ENCODE measurements around the gene ARHGAP24.

GRCh38 chr4:85862896-85863295, 387.9 kb downstream of the ARHGAP24 start:
- TF ChIP-seq, protein P1, sequence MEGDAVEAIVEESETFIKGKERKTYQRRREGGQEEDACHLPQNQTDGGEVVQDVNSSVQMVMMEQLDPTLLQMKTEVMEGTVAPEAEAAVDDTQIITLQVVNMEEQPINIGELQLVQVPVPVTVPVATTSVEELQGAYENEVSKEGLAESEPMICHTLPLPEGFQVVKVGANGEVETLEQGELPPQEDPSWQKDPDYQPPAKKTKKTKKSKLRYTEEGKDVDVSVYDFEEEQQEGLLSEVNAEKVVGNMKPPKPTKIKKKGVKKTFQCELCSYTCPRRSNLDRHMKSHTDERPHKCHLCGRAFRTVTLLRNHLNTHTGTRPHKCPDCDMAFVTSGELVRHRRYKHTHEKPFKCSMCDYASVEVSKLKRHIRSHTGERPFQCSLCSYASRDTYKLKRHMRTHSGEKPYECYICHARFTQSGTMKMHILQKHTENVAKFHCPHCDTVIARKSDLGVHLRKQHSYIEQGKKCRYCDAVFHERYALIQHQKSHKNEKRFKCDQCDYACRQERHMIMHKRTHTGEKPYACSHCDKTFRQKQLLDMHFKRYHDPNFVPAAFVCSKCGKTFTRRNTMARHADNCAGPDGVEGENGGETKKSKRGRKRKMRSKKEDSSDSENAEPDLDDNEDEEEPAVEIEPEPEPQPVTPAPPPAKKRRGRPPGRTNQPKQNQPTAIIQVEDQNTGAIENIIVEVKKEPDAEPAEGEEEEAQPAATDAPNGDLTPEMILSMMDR (IDR thresholded peaks at IDR 0.05), result no peak
- no peak for TF ChIP-seq POLR2AphosphoS5 (IDR thresholded peaks at IDR 0.05; ENCODE audit: low read depth, low read length)
